H9 (cell line): Measurements from ENCODE around the gene KIAA0753. TPM values are rescaled to one million over a fixed set of nuclear protein-coding genes. Genes with fewer than 3 reads are reported as not detected.

Source experiments
- DNase-seq: peaks from one replicate; pipeline ENCODE4 v3.0.0-alpha.2; 2017
- H2AFZ ChIP-seq: one replicate; pipeline ENCODE4 v1.6.1; 2013; ENCODE audit warnings: mild to moderate bottlenecking, low read length, control low read depth, moderate library complexity
- H2AK5ac ChIP-seq: 2 replicates; pipeline ENCODE4 v1.6.1; 2013; ENCODE audit warnings: low read length, control low read depth, mixed read lengths; ENCODE audit not compliant: insufficient read length
- H2BK120ac ChIP-seq: one replicate; pipeline ENCODE4 v1.6.1; 2013; ENCODE audit warnings: low read depth, mild to moderate bottlenecking, low read length, control low read depth, inconsistent platforms; ENCODE audit not compliant: poor library complexity, severe bottlenecking
- H2BK12ac ChIP-seq: 2 replicates; pipeline ENCODE4 v1.6.1; 2013; ENCODE audit warnings: low read length, control low read depth, mixed read lengths, low read depth; ENCODE audit not compliant: insufficient read length
- H2BK15ac ChIP-seq: 2 replicates; pipeline ENCODE4 v1.6.1; 2013; ENCODE audit warnings: low read depth, low read length, control low read depth
- H2BK20ac ChIP-seq: one replicate; pipeline ENCODE4 v1.6.1; 2013; ENCODE audit warnings: low read depth, mild to moderate bottlenecking, low read length, control low read depth, inconsistent platforms; ENCODE audit not compliant: poor library complexity, severe bottlenecking
- H2BK5ac ChIP-seq: 2 replicates; pipeline ENCODE4 v1.6.1; 2013; ENCODE audit warnings: low read length, control low read depth, mixed read lengths; ENCODE audit not compliant: insufficient read length
- H3K14ac ChIP-seq: 2 replicates; pipeline ENCODE4 v1.6.1; 2013; ENCODE audit warnings: low read length, control low read depth; ENCODE audit not compliant: insufficient read depth
- H3K18ac ChIP-seq: 2 replicates; pipeline ENCODE4 v1.6.1; 2013; ENCODE audit warnings: low read depth, mild to moderate bottlenecking, mixed read lengths, low read length, control low read depth; ENCODE audit not compliant: insufficient read length
- H3K23ac ChIP-seq: 2 replicates; pipeline ENCODE4 v1.6.1; 2013; ENCODE audit warnings: low read length, control low read depth, mixed read lengths, low read depth; ENCODE audit not compliant: insufficient read length
- H3K23me2 ChIP-seq: 2 replicates; pipeline ENCODE4 v1.6.1; 2013; ENCODE audit warnings: low read depth, mild to moderate bottlenecking, mixed read lengths, low read length, control low read depth; ENCODE audit not compliant: insufficient read length, poor library complexity, severe bottlenecking
- H3K27ac ChIP-seq: 2 replicates; pipeline ENCODE4 v1.5.1; 2013; ENCODE audit warnings: low read length, control low read depth, mixed read lengths, low read depth; ENCODE audit not compliant: insufficient read length
- H3K27me3 ChIP-seq: 2 replicates; pipeline ENCODE4 v1.6.1; 2013; ENCODE audit warnings: low read length, control low read depth, inconsistent platforms; ENCODE audit not compliant: insufficient read depth
- H3K4ac ChIP-seq: 2 replicates; pipeline ENCODE4 v1.6.1; 2013; ENCODE audit warnings: low read depth, mild to moderate bottlenecking, control low read depth, inconsistent platforms, low read length, moderate library complexity
- H3K4me1 ChIP-seq: 2 replicates; pipeline ENCODE4 v1.6.1; 2013; ENCODE audit warnings: low read length, control low read depth, inconsistent platforms; ENCODE audit not compliant: insufficient read depth
- H3K4me2 ChIP-seq: 2 replicates; pipeline ENCODE4 v1.6.1; 2013; ENCODE audit warnings: low read length, control low read depth, mixed read lengths; ENCODE audit not compliant: insufficient read length, insufficient read depth
- H3K56ac ChIP-seq: 2 replicates; pipeline ENCODE4 v1.6.1; 2013; ENCODE audit warnings: low read depth, mild to moderate bottlenecking, mixed read lengths, low read length, control low read depth; ENCODE audit not compliant: insufficient read length
- H3K79me1 ChIP-seq: 2 replicates; pipeline ENCODE4 v1.6.1; 2013; ENCODE audit warnings: low read depth, mild to moderate bottlenecking, moderate library complexity, low read length, control low read depth, inconsistent platforms; ENCODE audit not compliant: insufficient read depth, poor library complexity, severe bottlenecking
- H3K79me2 ChIP-seq: 2 replicates; pipeline ENCODE4 v1.6.1; 2013; ENCODE audit warnings: low read length, control low read depth, inconsistent platforms; ENCODE audit not compliant: insufficient read depth
- H3K9ac ChIP-seq: 2 replicates; pipeline ENCODE4 v1.6.1; 2013; ENCODE audit warnings: low read length, control low read depth, mixed read lengths; ENCODE audit not compliant: insufficient read length; ENCODE audit errors: extremely low read depth
- H3K9me3 ChIP-seq: one replicate; pipeline ENCODE4 v1.6.1; 2013; ENCODE audit warnings: low read depth, low read length, inconsistent platforms; ENCODE audit not compliant: control insufficient read depth
- H3T11ph ChIP-seq: one replicate; pipeline ENCODE4 v1.6.1; 2013; ENCODE audit warnings: mild to moderate bottlenecking, low read length, control low read depth, inconsistent platforms
- H4K20me1 ChIP-seq: one replicate; pipeline ENCODE4 v1.6.1; 2013; ENCODE audit not compliant: control insufficient read depth, insufficient read length, insufficient read depth
- H4K5ac ChIP-seq: 2 replicates; pipeline ENCODE4 v1.6.1; 2013; ENCODE audit warnings: low read depth, mild to moderate bottlenecking, mixed read lengths, low read length, control low read depth; ENCODE audit not compliant: insufficient read length
- H4K8ac ChIP-seq: replicated peaks from 2 replicates; pipeline ENCODE4 v1.6.1; 2013; ENCODE audit warnings: low read length, control low read depth, mixed read lengths, low read depth; ENCODE audit not compliant: insufficient read length
- H4K91ac ChIP-seq: 2 replicates; pipeline ENCODE4 v1.6.1; 2013; ENCODE audit warnings: low read depth, mild to moderate bottlenecking, moderate library complexity, mixed read lengths, low read length, control low read depth; ENCODE audit not compliant: insufficient read length
- H3K27ac Mint-ChIP-seq, 3 experiments: 2 replicates in 2 of 3; 3 replicates in 1 of 3; pipeline ENCODE4 v1.8.0; 2020 to 2021; ENCODE audit warnings: mixed read lengths in 3 of 3, mild to moderate bottlenecking in 1 of 3, moderate library complexity in 1 of 3
- H3K27me3 Mint-ChIP-seq: 2 replicates; pipeline ENCODE4 v1.8.0; 2021; ENCODE audit warnings: low read depth, mild to moderate bottlenecking, moderate library complexity, mixed read lengths
- H3K36me3 Mint-ChIP-seq, 3 experiments: 2 replicates in 2 of 3; 3 replicates in 1 of 3; pipeline ENCODE4 v1.8.0; 2020 to 2021; ENCODE audit warnings: low read depth in 3 of 3, mixed read lengths in 3 of 3; ENCODE audit not compliant: insufficient read depth in 1 of 3
- H3K4me1 Mint-ChIP-seq, 2 experiments: 2 replicates each; pipeline ENCODE4 v1.8.0; 2020; ENCODE audit warnings: mixed read lengths in 2 of 2
- H3K4me3 Mint-ChIP-seq, 2 experiments: 2 replicates in 1 of 2; 3 replicates in 1 of 2; pipeline ENCODE4 v1.8.0; 2020 to 2021; ENCODE audit warnings: mild to moderate bottlenecking in 2 of 2, mixed read lengths in 2 of 2, moderate library complexity in 1 of 2
- H3K9me3 Mint-ChIP-seq, 2 experiments: 2 replicates in 1 of 2; 3 replicates in 1 of 2; pipeline ENCODE4 v1.8.0; 2020; ENCODE audit warnings: mild to moderate bottlenecking in 2 of 2, mixed read lengths in 2 of 2, moderate library complexity in 1 of 2
- WGBS: extraction: QIAGEN DNeasy Blood & Tissue Kit; methylation state at CpG from one replicate; pipeline ENCODE4 v1.1.7; 2013; ENCODE audit warnings: missing lambda C conversion rate, low lambda C conversion rate, mixed read lengths; ENCODE audit not compliant: insufficient read length; ENCODE audit errors: extremely low coverage; 5-methylcytosine and 5-hydroxymethylcytosine counted together
- total RNA-seq: library from RNA; stranded (reverse); gene quantifications from 2 replicates; pipeline ENCODE4 v1.2.1, GENCODE V29; 2021
- TF ChIP-seq, protein P1 (sequence below): fragments of 200-600 bp; sonication (generic); conservative IDR thresholded peaks from 3 replicates; pipeline ENCODE4 v1.8.0; 2021; ENCODE audit warnings: antibody characterized with exemption, mild to moderate bottlenecking

The KIAA0753 gene
- total RNA-seq, 1 experiment from 2014 or later: 37.2 TPM

DNA sequence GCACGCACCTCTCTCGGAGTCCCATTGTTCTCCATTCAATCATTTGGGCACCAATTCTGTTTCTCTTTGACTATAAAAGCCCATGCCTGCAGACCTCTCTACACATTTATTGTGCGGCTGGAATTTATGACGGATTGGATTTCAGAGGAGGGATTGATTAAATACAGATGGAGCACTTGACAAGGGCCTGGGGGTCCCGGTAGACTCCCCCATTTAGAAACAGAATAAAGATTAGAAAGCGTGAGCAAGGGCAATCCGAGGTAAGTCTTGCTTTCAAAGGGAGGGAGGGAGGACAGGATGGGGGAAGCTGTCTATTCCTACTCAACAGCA, 69.1 kb downstream of the KIAA0753 start:
- no peak for DNase-seq
- no peak overlapping the region for H2BK12ac ChIP-seq
- WGBS: no CpG with 5 or more reads among the region's 7 CpGs
- H3K14ac ChIP-seq: no peak overlapping the region
- H3K9me3 ChIP-seq: no peaks in the 10 kb centered on the region
- Mint-ChIP-seq H3K27ac (peak overlapping the region in 1 of 3 experiments; percentile 16; a peak in 2 of 7 replicates), H3K4me1 (peaks cover 30 to 40% of the 10 kb centered on the region in 2 experiments), H3K4me3 (no peak overlapping the region), H3K9me3 (no peaks in the 10 kb centered on the region), H3K27me3 (no peaks in the 10 kb centered on the region), H3K36me3 (peaks cover 0 to 6% (median 0%) of the 10 kb centered on the region in 3 experiments; a peak in 4 of 7 replicates)
- H4K5ac ChIP-seq: no peak overlapping the region
- H4K20me1 ChIP-seq: no peaks in the 10 kb centered on the region
- H2BK20ac ChIP-seq: no peak overlapping the region
- no peak overlapping the region for H3K4me2 ChIP-seq
- H3K56ac ChIP-seq: no peak overlapping the region
- H2AFZ ChIP-seq: no peak overlapping the region
- H3T11ph ChIP-seq: no peak overlapping the region
- no peak overlapping the region for H4K91ac ChIP-seq
- H2BK15ac ChIP-seq: no peak overlapping the region
- H3K79me2 ChIP-seq: no peaks in the 10 kb centered on the region
- H3K23ac ChIP-seq: no peak overlapping the region
- H3K27ac ChIP-seq: no peak overlapping the region
- no peak overlapping the region for H2BK120ac ChIP-seq
- no peak overlapping the region for H2AK5ac ChIP-seq
- peaks cover 4% of the 10 kb centered on the region for H3K23me2 ChIP-seq
- H3K9ac ChIP-seq: no peak overlapping the region
- TF ChIP-seq, protein P1, sequence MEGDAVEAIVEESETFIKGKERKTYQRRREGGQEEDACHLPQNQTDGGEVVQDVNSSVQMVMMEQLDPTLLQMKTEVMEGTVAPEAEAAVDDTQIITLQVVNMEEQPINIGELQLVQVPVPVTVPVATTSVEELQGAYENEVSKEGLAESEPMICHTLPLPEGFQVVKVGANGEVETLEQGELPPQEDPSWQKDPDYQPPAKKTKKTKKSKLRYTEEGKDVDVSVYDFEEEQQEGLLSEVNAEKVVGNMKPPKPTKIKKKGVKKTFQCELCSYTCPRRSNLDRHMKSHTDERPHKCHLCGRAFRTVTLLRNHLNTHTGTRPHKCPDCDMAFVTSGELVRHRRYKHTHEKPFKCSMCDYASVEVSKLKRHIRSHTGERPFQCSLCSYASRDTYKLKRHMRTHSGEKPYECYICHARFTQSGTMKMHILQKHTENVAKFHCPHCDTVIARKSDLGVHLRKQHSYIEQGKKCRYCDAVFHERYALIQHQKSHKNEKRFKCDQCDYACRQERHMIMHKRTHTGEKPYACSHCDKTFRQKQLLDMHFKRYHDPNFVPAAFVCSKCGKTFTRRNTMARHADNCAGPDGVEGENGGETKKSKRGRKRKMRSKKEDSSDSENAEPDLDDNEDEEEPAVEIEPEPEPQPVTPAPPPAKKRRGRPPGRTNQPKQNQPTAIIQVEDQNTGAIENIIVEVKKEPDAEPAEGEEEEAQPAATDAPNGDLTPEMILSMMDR: no peak
- H2BK5ac ChIP-seq: no peak overlapping the region
- peaks cover 6% of the 10 kb centered on the region; the same call in 1 of the 2 replicates for H3K4me1 ChIP-seq
- H3K27me3 ChIP-seq: no peaks in the 10 kb centered on the region
- no peak overlapping the region for H3K18ac ChIP-seq
- H4K8ac ChIP-seq: no peak overlapping the region
- H3K4ac ChIP-seq: no peak overlapping the region
- H3K79me1 ChIP-seq: no peaks in the 10 kb centered on the region
